CD4-positive, alpha-beta T cell (primary cell): ENCODE measurements around the gene XYLT2. TPM values are rescaled to one million over a fixed set of nuclear protein-coding genes. Genes with fewer than 3 reads are reported as not detected.
A peak's percentile ranks its signal among the peaks of the same experiment; 100 is the strongest.

ENCODE experiments used
- ATAC-seq: fragments of 200-7000 bp; cut with Tn5 transposase; one replicate; pipeline ENCODE4 v1.10.0; 2022; ENCODE audit warnings: mild to moderate bottlenecking; ENCODE audit not compliant: poor library complexity
- CTCF ChIA-PET: fragments of 350-600 bp; sonication (Branson Sonifier 250); formaldehyde crosslinking; loops from one replicate; lab custom pipeline; 2021; ENCODE audit warnings: antibody characterized with exemption, inconsistent platforms; lab: Charles Lee
- POLR2A ChIA-PET: fragments of 350-600 bp; sonication (Branson Sonifier 250); formaldehyde crosslinking; loops from one replicate; lab custom pipeline; 2021; ENCODE audit warnings: antibody characterized with exemption, inconsistent platforms; lab: Charles Lee
- DNase-seq, 14 experiments: peaks; one replicate each; pipeline ENCODE4 v3.0.0-alpha.2; 2013 to 2020; ENCODE audit warnings: mixed read lengths in 2 of 14
- H3K27ac ChIP-seq, 2 donors: one replicate each; pipeline versions ENCODE4 v1.5.1 to v1.7.0; 2013; ENCODE audit warnings: low read length in 2 of 2, low read depth in 1 of 2, mild to moderate bottlenecking in 1 of 2
- H3K27me3 ChIP-seq, 2 experiments: 1 replicate in 1 of 2; 2 replicates in 1 of 2; pipeline versions ENCODE4 v1.6.1 to v1.7.0; 2013; ENCODE audit warnings: low read length in 2 of 2, control low read depth in 1 of 2, mild to moderate bottlenecking in 1 of 2, moderate library complexity in 1 of 2; ENCODE audit not compliant: insufficient read depth in 2 of 2, control insufficient read depth in 1 of 2
- H3K36me3 ChIP-seq: one replicate; pipeline ENCODE4 v1.6.1; 2013; ENCODE audit warnings: low read length, control low read depth; ENCODE audit not compliant: insufficient read depth
- H3K4me1 ChIP-seq: one replicate; pipeline ENCODE4 v1.6.1; 2013; ENCODE audit warnings: low read length, control low read depth; ENCODE audit not compliant: insufficient read depth
- H3K4me3 ChIP-seq: one replicate; pipeline ENCODE4 v1.5.1; 2013; ENCODE audit warnings: mild to moderate bottlenecking, low read length, moderate library complexity
- H3K9me3 ChIP-seq, 2 experiments: 1 replicate in 1 of 2; 2 replicates in 1 of 2; pipeline versions ENCODE4 v1.6.1 to v1.7.0; 2013; ENCODE audit warnings: low read length in 2 of 2, mild to moderate bottlenecking in 2 of 2, control low read depth in 1 of 2, moderate library complexity in 1 of 2; ENCODE audit not compliant: control insufficient read depth in 1 of 2, insufficient read depth in 1 of 2
- H3K27ac Mint-ChIP-seq: one replicate; pipeline ENCODE4 v1.8.0; 2020; ENCODE audit warnings: mixed read lengths
- H3K27me3 Mint-ChIP-seq: one replicate; pipeline ENCODE4 v1.8.0; 2021; ENCODE audit warnings: mixed read lengths
- H3K36me3 Mint-ChIP-seq: one replicate; pipeline ENCODE4 v1.8.0; 2021; ENCODE audit warnings: low read depth, mixed read lengths
- H3K4me1 Mint-ChIP-seq: one replicate; pipeline ENCODE4 v1.8.0; 2021; ENCODE audit warnings: low read depth, mixed read lengths
- H3K4me3 Mint-ChIP-seq: one replicate; pipeline ENCODE4 v1.8.0; 2020; ENCODE audit warnings: mild to moderate bottlenecking, mixed read lengths
- H3K9me3 Mint-ChIP-seq: one replicate; pipeline ENCODE4 v1.8.0; 2020; ENCODE audit warnings: mixed read lengths
- intact Hi-C, 2 experiments: fragments of 100-400 bp; cut with DNase I in 1 of 2; cut with micrococcal nuclease in 1 of 2; formaldehyde crosslinking; loops; one replicate each; pipeline versions ENCODE4 v1.15.1 to v1.9.0; 2023 to 2025; cut with DNase I, micrococcal nuclease
- total RNA-seq, 174 experiments: library from RNA in 2 of 174; stranded (reverse) in 2 of 174; gene quantifications; one replicate each; pipeline ENCODE4 v1.2.3 and lab custom pipeline; 2021 to 2026
- TF ChIP-seq, protein P1 (sequence below): fragments of 200-600 bp; IDR thresholded peaks from one replicate; pipeline ENCODE4 v1.8.0; 2022; ENCODE audit warnings: antibody characterized with exemption, mild to moderate bottlenecking

The XYLT2 gene
- total RNA-seq, 2 experiments from 2014 or later: 11.0 to 12.2 TPM

DNA sequence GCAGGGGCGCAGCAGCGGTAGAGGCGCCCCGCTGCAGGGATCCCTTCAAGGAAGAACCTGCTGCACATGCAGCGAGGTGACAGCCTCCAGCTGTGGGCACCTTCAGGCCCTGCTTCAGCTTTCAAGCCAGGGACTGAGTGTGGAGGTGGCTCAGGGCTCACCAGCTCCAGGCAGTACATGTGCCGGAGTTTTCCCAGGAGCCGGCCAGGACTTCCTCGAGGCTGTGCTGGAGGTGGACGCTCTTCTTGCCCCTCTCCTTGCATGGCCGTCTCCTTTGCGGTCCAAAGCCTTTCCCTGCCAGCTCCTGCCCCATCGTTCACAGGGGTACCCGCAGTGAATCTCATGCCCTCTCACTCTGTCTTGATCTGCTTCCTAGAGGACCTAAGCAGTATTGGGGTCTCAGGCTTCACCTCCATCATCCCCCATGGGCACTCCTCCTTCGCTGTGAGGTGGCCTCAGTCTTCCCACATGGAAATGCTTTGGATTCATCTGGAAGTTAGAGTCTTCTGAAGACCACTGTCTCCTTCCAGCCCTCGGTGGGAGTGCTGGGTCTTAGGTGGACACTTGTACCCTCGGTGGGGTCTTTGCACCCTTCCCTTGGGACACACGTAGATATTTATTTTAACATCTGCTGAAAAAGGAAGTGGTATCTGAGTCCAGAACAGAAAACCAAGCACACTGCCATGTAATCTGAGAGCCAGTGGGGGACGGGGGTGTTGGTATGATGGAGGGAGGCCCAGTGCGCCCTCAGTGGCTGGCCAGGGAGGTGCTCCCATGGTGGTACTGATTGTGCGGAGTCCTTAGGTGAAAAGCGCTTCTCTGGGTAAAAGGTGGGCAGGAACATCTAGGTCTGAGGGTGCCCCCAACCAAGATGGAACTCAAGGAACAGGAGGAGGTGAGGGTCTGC, 7.0 kb downstream of the XYLT2 start:
- Histone ChIP-seq H3K4me3 (no peak overlapping the region), H3K9me3 (no peaks in the 10 kb centered on the region), H3K4me1 (peaks cover 3% of the 10 kb centered on the region), H3K36me3 (peaks cover 37% of the 10 kb centered on the region), H3K27me3 (no peaks in the 10 kb centered on the region), H3K27ac (no peak overlapping the region)
- no peaks in the 10 kb centered on the region for H3K27me3 Mint-ChIP-seq
- H3K36me3 Mint-ChIP-seq: peaks cover 55% of the 10 kb centered on the region
- ChIA-PET POLR2A (interaction anchor here (0.9 kb wide), 1 partner anchor 9 kb away, joined by 3 read pairs; no protein-coding TSS in a partner anchor), CTCF (interaction anchor here (1.3 kb wide), 1 partner anchor 9 kb away, joined by 4 read pairs; no protein-coding TSS in a partner anchor)
- H3K9me3 Mint-ChIP-seq: no peaks in the 10 kb centered on the region
- H3K4me1 Mint-ChIP-seq: peaks cover 20% of the 10 kb centered on the region
- H3K4me3 Mint-ChIP-seq: no peak overlapping the region
- H3K27ac Mint-ChIP-seq: no peak overlapping the region
- TF ChIP-seq, protein P1, sequence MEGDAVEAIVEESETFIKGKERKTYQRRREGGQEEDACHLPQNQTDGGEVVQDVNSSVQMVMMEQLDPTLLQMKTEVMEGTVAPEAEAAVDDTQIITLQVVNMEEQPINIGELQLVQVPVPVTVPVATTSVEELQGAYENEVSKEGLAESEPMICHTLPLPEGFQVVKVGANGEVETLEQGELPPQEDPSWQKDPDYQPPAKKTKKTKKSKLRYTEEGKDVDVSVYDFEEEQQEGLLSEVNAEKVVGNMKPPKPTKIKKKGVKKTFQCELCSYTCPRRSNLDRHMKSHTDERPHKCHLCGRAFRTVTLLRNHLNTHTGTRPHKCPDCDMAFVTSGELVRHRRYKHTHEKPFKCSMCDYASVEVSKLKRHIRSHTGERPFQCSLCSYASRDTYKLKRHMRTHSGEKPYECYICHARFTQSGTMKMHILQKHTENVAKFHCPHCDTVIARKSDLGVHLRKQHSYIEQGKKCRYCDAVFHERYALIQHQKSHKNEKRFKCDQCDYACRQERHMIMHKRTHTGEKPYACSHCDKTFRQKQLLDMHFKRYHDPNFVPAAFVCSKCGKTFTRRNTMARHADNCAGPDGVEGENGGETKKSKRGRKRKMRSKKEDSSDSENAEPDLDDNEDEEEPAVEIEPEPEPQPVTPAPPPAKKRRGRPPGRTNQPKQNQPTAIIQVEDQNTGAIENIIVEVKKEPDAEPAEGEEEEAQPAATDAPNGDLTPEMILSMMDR: no peak
- ATAC-seq (no peak), DNase-seq (no peak)
- intact Hi-C loops: no loop called here

DNA sequence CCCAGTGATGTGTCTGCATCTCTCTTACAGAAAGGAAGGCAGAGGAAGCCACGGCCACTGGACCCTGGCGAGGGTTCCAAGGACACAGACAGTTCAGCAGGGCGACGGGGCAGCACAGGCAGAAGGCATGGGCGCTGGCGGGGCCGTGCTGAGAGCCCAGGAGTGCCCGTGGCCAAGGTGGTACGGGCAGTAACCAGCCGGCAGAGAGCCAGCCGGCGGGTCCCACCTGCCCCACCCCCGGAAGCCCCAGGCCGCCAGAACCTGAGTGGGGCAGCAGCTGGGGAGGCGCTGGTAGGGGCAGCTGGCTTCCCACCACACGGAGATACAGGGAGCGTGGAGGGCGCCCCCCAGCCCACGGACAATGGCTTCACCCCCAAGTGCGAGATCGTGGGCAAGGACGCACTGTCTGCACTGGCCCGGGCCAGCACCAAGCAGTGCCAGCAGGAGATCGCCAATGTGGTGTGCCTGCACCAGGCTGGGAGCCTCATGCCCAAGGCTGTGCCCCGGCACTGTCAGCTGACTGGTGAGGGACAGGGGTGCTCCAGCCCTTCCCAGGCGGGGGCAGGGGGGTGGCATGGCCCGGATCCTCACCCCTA, 7.8 kb downstream of the XYLT2 start:
- Mint-ChIP-seq H3K4me3 (no peak overlapping the region), H3K9me3 (no peaks in the 10 kb centered on the region), H3K27me3 (no peaks in the 10 kb centered on the region), H3K27ac (no peak overlapping the region), H3K4me1 (peaks cover 12% of the 10 kb centered on the region), H3K36me3 (peaks cover 63% of the 10 kb centered on the region)
- Histone ChIP-seq H3K27me3 (no peaks in the 10 kb centered on the region), H3K36me3 (peaks cover 44% of the 10 kb centered on the region), H3K4me1 (no peaks in the 10 kb centered on the region), H3K27ac (no peak overlapping the region), H3K9me3 (no peaks in the 10 kb centered on the region), H3K4me3 (no peak overlapping the region)
- ATAC-seq (no peak), DNase-seq (peak in 1 of 14 experiments; percentile 19)
- TF ChIP-seq, protein P1: no peak
- POLR2A ChIA-PET: no interaction called here
- intact Hi-C loops: no loop called here
- CTCF ChIA-PET: no interaction called here

DNA sequence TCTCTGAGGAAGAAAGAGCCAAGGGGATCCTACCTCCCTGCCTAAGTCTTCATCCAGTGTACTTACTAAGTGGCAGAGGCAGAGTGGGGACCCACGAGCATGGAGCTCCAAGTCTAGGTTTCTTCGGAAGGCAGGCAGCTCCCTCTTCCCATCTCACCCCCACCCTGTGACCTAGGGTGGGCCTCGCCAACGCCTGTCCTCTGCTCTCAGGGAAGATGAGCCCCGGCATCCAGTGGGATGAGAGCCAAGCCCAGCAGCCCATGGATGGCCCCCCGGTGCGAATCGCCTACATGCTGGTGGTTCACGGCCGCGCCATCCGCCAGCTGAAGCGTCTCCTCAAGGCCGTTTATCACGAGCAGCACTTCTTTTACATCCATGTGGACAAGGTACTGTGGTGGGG, 8.3 kb downstream of the XYLT2 start:
- Mint-ChIP-seq H3K27ac (no peak overlapping the region), H3K36me3 (peaks cover 68% of the 10 kb centered on the region), H3K9me3 (no peaks in the 10 kb centered on the region), H3K27me3 (no peaks in the 10 kb centered on the region), H3K4me3 (no peak overlapping the region), H3K4me1 (peaks cover 12% of the 10 kb centered on the region)
- H3K9me3 ChIP-seq: no peaks in the 10 kb centered on the region
- TF ChIP-seq, protein P1: no peak
- intact Hi-C loops: no loop called here
- ChIA-PET POLR2A (no interaction called here), CTCF (no interaction called here)
- H3K4me3 ChIP-seq: no peak overlapping the region
- no peak overlapping the region for H3K27ac ChIP-seq
- H3K4me1 ChIP-seq: no peaks in the 10 kb centered on the region
- DNase-seq: peak in 1 of 14 experiments; percentile 14
- H3K36me3 ChIP-seq: peaks cover 48% of the 10 kb centered on the region
- no peak for ATAC-seq
- no peaks in the 10 kb centered on the region for H3K27me3 ChIP-seq
